K562 (cell line): Measurements from ENCODE around the gene DCPS. TPM values are rescaled to one million over a fixed set of nuclear protein-coding genes. Genes with fewer than 3 reads are reported as not detected.
A peak's percentile ranks its signal among the peaks of the same experiment; 100 is the strongest.

Source experiments
- ATAC-seq: fragments of 200-7000 bp; cut with Tn5 transposase; 3 replicates; pipeline ENCODE4 v1.9.1; 2020; ENCODE audit warnings: moderate library complexity
- BruUV-seq: library from RNA; stranded (reverse); fragments of 400-500 nt; replicated peaks from 2 replicates; lab custom pipeline; 2021; lab: Mats Ljungman, UMichigan
- CTCF ChIA-PET: fragments of 300-600 bp; formaldehyde crosslinking; extraction: SDS; loops from one replicate; lab custom pipeline; 2021; ENCODE audit warnings: low intra/inter-chr PET ratio; lab: Yijun Ruan, JAX
- POLR2A ChIA-PET: fragments of 300-600, 350-650 bp; sonication (Branson Sonifier 250); formaldehyde crosslinking; extraction: SDS; loops from one replicate; lab custom pipeline; 2021; ENCODE audit warnings: antibody characterized with exemption, inconsistent platforms; lab: Yijun Ruan, JAX
- DNase-seq, 4 experiments: peaks; one replicate each; pipeline versions ENCODE4 v3.0.0 to v3.0.0-alpha.2; 2011 to 2018; ENCODE audit warnings: low spot score in 3 of 4, mixed read lengths in 3 of 4; ENCODE audit errors: extremely low read depth in 1 of 4
- FAIRE-seq: peaks from 2 replicates; lab custom pipeline; 2011; peaks lifted over from hg19 to GRCh38; lab: Jason Lieb, UNC
- H2AFZ ChIP-seq: 2 replicates; pipeline ENCODE4 v1.6.0; 2011; ENCODE audit warnings: low read depth, low read length, control low read depth, inconsistent platforms
- H3K27ac ChIP-seq: fragments of 200-600 bp; 3 replicates; pipeline ENCODE4 v1.8.0; 2011; ENCODE audit warnings: low read depth, mild to moderate bottlenecking, control low read depth, inconsistent platforms, low read length, moderate library complexity, mixed read lengths; ENCODE audit errors: extremely low read depth
- H3K27me3 ChIP-seq, 2 experiments: fragments of 300-600 bp in 1 of 2; 2 replicates in 1 of 2; 3 replicates in 1 of 2; pipeline versions ENCODE4 v1.6.0 to v1.8.0; 2011; ENCODE audit warnings: inconsistent platforms in 2 of 2, low read length in 2 of 2, mild to moderate bottlenecking in 1 of 2, mixed read lengths in 1 of 2, moderate library complexity in 1 of 2; ENCODE audit not compliant: control insufficient read depth in 2 of 2, insufficient read depth in 2 of 2
- H3K36me3 ChIP-seq: fragments of 300-600 bp; 3 replicates; pipeline ENCODE4 v1.8.0; 2011; ENCODE audit warnings: mild to moderate bottlenecking, low read length, inconsistent platforms; ENCODE audit not compliant: control insufficient read depth, insufficient read depth
- H3K4me1 ChIP-seq, 2 experiments: fragments of 200-600 bp in 1 of 2; replicated peaks in 1 of 2; 2 replicates in 1 of 2; 3 replicates in 1 of 2; pipeline versions ENCODE4 v1.5.1 to v1.8.0; 2011; ENCODE audit warnings: inconsistent platforms in 2 of 2, low read length in 2 of 2, mild to moderate bottlenecking in 1 of 2, mixed read lengths in 1 of 2, moderate library complexity in 1 of 2; ENCODE audit not compliant: control insufficient read depth in 2 of 2, insufficient read depth in 2 of 2
- H3K4me2 ChIP-seq: 2 replicates; pipeline ENCODE4 v1.6.1; 2011; ENCODE audit warnings: low read length, control low read depth, inconsistent platforms, mixed read lengths; ENCODE audit not compliant: insufficient read depth
- H3K4me3 ChIP-seq: fragments of 200-600 bp; sonication (generic), shearing (Covaris generic); 2 replicates; pipeline ENCODE4 v1.5.1; 2016; ENCODE audit warnings: control low read depth, inconsistent platforms
- H3K79me2 ChIP-seq: fragments of 200-600 bp; 3 replicates; pipeline ENCODE4 v1.8.0; 2011; ENCODE audit warnings: low read length, inconsistent platforms; ENCODE audit not compliant: control insufficient read depth, insufficient read depth
- H3K9ac ChIP-seq, 2 experiments: 2 replicates each; pipeline versions ENCODE4 v1.6.0 to v1.6.1; 2011; ENCODE audit warnings: low read depth in 2 of 2, low read length in 2 of 2, control low read depth in 1 of 2, inconsistent platforms in 1 of 2, mild to moderate bottlenecking in 1 of 2, mixed read lengths in 1 of 2; ENCODE audit not compliant: insufficient read depth in 1 of 2
- H3K9me1 ChIP-seq: one replicate; pipeline ENCODE4 v1.6.0; 2011; ENCODE audit warnings: inconsistent platforms, mild to moderate bottlenecking, low read length, moderate library complexity; ENCODE audit not compliant: control insufficient read depth, insufficient read depth
- H3K9me3 ChIP-seq: replicated peaks from 2 replicates; pipeline ENCODE4 v1.5.1; 2011; ENCODE audit warnings: low read depth, low read length, inconsistent platforms; ENCODE audit not compliant: control insufficient read depth, insufficient read depth
- H4K20me1 ChIP-seq: replicated peaks from 2 replicates; pipeline ENCODE4 v1.6.1; 2011; ENCODE audit warnings: low read length, inconsistent platforms, mixed read lengths; ENCODE audit not compliant: control insufficient read depth, insufficient read depth
- ARID1B ChIP-seq: fragments of 450-650 bp; IDR thresholded peaks from 2 replicates; pipeline ENCODE4 v1.6.1; 2016; ENCODE audit warnings: antibody characterized with exemption, mild to moderate bottlenecking, inconsistent platforms
- CBFA2T3 ChIP-seq: fragments of 450-650 bp; IDR thresholded peaks from 2 replicates; pipeline ENCODE4 v1.6.1; 2017
- CEBPB ChIP-seq: fragments of 450-650 bp; IDR thresholded peaks from 2 replicates; pipeline ENCODE4 v1.6.1; 2016; ENCODE audit warnings: missing genetic modification characterization, missing compliant biosample characterization
- CEBPG ChIP-seq, 3 experiments: fragments of 200-800 bp in 1 of 3; sonication (Bioruptor generic) in 1 of 3; sonication (generic) in 1 of 3; formaldehyde crosslinking in 1 of 3; IDR thresholded peaks in 2 of 3; conservative IDR thresholded peaks in 1 of 3; 2 replicates each; pipeline versions ENCODE4 v1.6.1 to v1.8.0; 2016 to 2022; ENCODE audit warnings: missing compliant biosample characterization in 2 of 3, missing genetic modification characterization in 2 of 3, mild to moderate bottlenecking in 1 of 3, missing genetic modification reagents in 1 of 3
- GABPA ChIP-seq: fragments of 200-800 bp; sonication (Bioruptor generic); conservative IDR thresholded peaks from 2 replicates; pipeline ENCODE4 v1.6.1; 2016; ENCODE audit warnings: low read depth, missing genetic modification characterization, missing compliant biosample characterization
- PKNOX1 ChIP-seq: fragments of 450-650 bp; IDR thresholded peaks from 2 replicates; pipeline ENCODE4 v1.6.1; 2016
- RBM15 ChIP-seq: fragments of 200-400 bp; formaldehyde crosslinking; IDR thresholded peaks from 2 replicates; pipeline ENCODE4 v1.6.1; 2018; ENCODE audit warnings: mild to moderate bottlenecking, low read length, moderate library complexity; ENCODE audit not compliant: insufficient read depth
- TCF3 ChIP-seq: sonication (generic); formaldehyde crosslinking; IDR thresholded peaks from 2 replicates; pipeline ENCODE4 v1.4.0; 2020; ENCODE audit warnings: mild to moderate bottlenecking, missing genetic modification reagents
- WGBS: fragments of 100-300 bp; shearing (Covaris generic); methylation state at CpG from one replicate; pipeline ENCODE4 v1.1.6; 2016; ENCODE audit warnings: low coverage, mixed read lengths; ENCODE audit not compliant: insufficient coverage; ENCODE audit errors: missing lambda C conversion rate; 5-methylcytosine and 5-hydroxymethylcytosine counted together
- in situ Hi-C: fragments of 300-500 bp; cut with MboI; formaldehyde crosslinking; loops from 4 replicates; pipeline ENCODE4 v1.15.0; 2018; ENCODE audit warnings: inconsistent platforms, mixed read lengths
- intact Hi-C: fragments of 100-400 bp; cut with micrococcal nuclease; formaldehyde crosslinking; loops from 2 replicates; pipeline ENCODE4 v1.14.2; 2022
- polyA plus RNA-seq, 8 experiments: library from polyadenylated mRNA; depleted of rRNA in 4 of 8; stranded (reverse) in 5 of 8; unstranded in 3 of 8; fragments of >200 nt; fragmentation: Nextera tagmentation in 2 of 8; fragmentation: Illumina TruSeq in 1 of 8; extraction: Ambion mirVana in 2 of 8; extraction: Trizol in 1 of 8; gene quantifications; 2 replicates each; pipeline versions ENCODE4 v1.2.1 to v1.2.3, GENCODE V29; 2011 to 2014; ENCODE audit warnings: inconsistent platforms in 1 of 8, missing spikeins in 1 of 8
- total RNA-seq, 7 experiments: library from RNA; depleted of rRNA in 6 of 7; stranded (reverse); fragments of >200 nt in 6 of 7; fragmentation: Illumina TruSeq in 2 of 7; extraction: Trizol in 2 of 7; gene quantifications; 2 replicates each; pipeline versions ENCODE4 v1.2.1 to v1.2.3, GENCODE V29; 2011 to 2021; ENCODE audit warnings: low replicate concordance in 1 of 7

Gene DCPS
- total and polyA plus RNA-seq, 9 of the 15 experiments (the other 6 are each of a cell fraction or from before 2014, with no cell fraction given), result 8.7 to 38.1 (median 17.9) TPM

- TF ChIP-seq RBM15 (no peak), ARID1B (peak; percentile 57), PKNOX1 (peak; percentile 64), TCF3 (peak; percentile 45; the same call in 1 of the 2 replicates), CBFA2T3 (peak; percentile 47)
Observed at GRCh38 chr11:126256216-126256615, 47.6 kb upstream of the DCPS start (continued).

- no peak overlapping the region for H2AFZ ChIP-seq
- CTCF ChIA-PET, result no interaction called here
- intact Hi-C loops, result no loop called here
- 90% methylated on average over 2 of the region's 2 CpGs for WGBS
- H3K79me2 ChIP-seq, result no peaks in the 10 kb centered on the region
- H3K27me3 ChIP-seq, result no peaks in the 10 kb centered on the region
- in situ Hi-C loops, result no loop called here
- H3K36me3 ChIP-seq, result peaks cover 64% of the 10 kb centered on the region
- no peak overlapping the region for H3K27ac ChIP-seq
- ATAC-seq (no peak), FAIRE-seq (no peak), DNase-seq (no peak)
- BruUV-seq, result no TSS peak
- H3K4me3 ChIP-seq, result no peak overlapping the region
- H3K9ac ChIP-seq, result no peak overlapping the region
- H3K4me1 ChIP-seq, result peaks cover 0 to 6% of the 10 kb centered on the region in 2 experiments; a peak in 2 of 5 replicates
- POLR2A ChIA-PET, result interaction anchor here (0.7 to 2.1 kb wide), 5 partner anchors 8 to 32 kb away, joined by 3 to 6 read pairs (median 3); partner anchors contain the start of genes FOXRED1 and SRPRA
- no peaks in the 10 kb centered on the region for H3K9me1 ChIP-seq
- no peak overlapping the region for H3K4me2 ChIP-seq
- H4K20me1 ChIP-seq, result no peaks in the 10 kb centered on the region
- H3K9me3 ChIP-seq, result no peaks in the 10 kb centered on the region
- TF ChIP-seq GABPA (tag) (no peak), CEBPB (tag) (peak; percentile 90), CEBPG (CRISPR knock-in tag; IDR thresholded peaks at IDR 0.05) (no peak), CEBPG (tag; conservative IDR thresholded peaks at IDR 0.05 in 1 of 2, IDR thresholded peaks at IDR 0.05 in 1 of 2) (peak; percentile 71 to 90)
Observed at GRCh38 chr11:126257144-126257543, 46.7 kb upstream of the DCPS start.
